HG03520 (cell line): ENCODE results near the gene RPH3AL.
"Not testable (repeated sequence)": the region's sequence is repeated elsewhere in the genome, so short reads cannot be mapped to it uniquely, and the experiment has no call there.

Experiments used
- ATAC-seq: cut with Tn5 transposase; IDR thresholded peaks from one replicate; pipeline ENCODE4 v1.9.1; 2021; ENCODE audit warnings: mild to moderate bottlenecking, moderate library complexity; ENCODE audit not compliant: unreplicated experiment

The RPH3AL gene

DNA sequence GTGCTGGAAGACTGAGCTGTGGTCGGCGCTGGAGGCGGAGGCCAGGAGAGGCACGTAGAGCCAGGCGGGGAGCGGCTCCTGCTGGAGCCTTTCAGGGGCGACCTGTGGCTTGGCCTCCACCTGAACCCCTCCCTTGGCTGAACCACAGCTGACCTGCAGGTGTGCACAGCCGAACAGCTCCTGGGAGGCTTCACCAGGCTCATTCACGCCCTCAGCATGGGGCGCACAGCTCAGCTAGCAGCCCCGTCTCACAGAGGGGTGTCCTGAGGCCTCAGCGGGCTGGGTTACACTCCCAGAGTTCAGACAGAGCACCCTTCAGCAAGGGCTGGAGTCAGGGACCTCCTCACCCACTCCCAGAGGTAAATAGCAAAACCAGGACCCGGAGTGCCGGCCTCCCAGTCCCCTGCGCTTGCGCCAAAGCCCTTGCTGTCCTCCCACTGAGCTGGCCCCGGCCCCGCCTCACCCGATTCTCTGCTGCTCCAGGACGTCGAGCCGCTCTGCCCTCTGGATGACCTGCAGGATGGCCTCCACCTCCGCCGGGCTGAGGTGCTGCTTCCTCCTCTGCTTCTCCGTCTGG, 31.7 kb downstream of the RPH3AL start:
- no peak for ATAC-seq

DNA sequence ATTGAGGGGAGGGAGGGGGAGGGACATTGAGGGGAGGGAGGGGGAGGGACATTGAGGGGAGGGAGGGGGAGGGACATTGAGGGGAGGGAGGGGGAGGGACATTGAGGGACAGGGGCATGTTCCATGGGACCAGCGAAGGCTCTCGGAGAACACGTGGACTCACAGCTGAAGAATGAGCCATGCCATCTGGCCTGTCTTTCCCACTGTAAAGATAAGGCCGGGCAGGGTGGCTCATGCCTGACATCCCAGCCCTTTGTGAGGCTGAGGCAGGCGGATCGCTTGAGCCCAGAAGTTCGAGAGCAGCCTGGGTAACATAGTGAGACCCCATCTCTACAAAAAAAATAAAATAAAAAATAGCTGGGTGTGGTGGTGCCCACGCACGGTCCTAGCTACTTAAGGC, 32.5 kb downstream of the RPH3AL start:
- no peak for ATAC-seq

DNA sequence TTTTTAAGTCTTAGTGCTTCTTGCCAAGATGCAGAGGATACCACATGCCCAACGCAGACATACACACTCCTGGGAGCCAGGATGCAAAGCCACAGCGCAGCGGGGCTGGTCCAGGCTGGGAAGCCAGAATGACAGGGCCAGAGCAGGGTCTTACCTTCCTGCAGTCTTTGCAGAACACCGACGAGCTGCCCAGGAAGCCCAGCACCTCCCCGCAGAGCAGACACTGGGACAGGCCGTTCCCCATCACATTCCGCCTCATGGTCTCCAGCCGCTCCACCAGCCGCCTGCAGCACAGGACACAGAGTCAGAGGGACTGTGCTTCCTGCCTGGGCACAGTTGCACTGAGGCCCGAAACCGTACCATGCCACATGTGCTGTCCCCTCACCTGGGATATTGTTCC, 33.3 kb downstream of the RPH3AL start:
- ATAC-seq, result no peak

DNA sequence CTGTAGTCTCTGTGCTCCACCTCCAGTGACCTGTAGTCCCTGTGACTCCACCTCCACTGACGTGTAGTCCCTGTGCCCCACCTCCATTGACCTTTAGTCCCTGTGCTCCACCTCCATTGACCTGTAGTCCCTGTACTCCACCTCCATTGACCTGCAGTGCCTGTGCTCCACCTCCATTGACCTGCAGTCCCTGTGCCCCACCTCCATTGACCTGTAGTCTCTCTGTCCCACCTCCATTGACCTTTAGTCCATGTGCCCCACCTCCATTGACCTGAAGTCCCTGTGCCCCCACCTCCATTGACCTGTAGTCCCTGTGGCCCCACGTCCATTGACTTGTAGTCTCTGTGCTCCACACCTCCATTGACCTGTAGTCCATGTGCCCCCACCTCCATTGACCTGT, 35.5 kb downstream of the RPH3AL start:
- ATAC-seq, result not testable (repeated sequence)

DNA sequence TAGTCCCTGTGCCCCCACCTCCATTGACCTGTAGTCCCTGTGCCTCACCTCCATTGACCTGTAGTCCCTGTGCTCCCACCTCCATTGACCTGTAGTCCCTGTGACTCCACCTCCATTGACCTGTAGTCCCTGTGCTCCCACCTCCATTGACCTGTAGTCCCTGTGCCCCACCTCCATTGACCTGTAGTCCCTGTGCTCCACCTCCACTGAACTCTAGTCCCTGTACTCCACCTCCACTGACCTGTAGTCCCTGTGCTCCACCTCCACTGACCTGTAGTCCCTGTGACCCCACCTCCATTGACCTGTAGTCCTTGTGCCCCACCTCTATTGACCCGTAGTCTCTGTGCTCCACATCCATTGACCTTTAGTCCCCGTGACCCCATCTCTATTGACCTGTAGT, 37.2 kb downstream of the RPH3AL start:
- ATAC-seq, result not testable (repeated sequence)

DNA sequence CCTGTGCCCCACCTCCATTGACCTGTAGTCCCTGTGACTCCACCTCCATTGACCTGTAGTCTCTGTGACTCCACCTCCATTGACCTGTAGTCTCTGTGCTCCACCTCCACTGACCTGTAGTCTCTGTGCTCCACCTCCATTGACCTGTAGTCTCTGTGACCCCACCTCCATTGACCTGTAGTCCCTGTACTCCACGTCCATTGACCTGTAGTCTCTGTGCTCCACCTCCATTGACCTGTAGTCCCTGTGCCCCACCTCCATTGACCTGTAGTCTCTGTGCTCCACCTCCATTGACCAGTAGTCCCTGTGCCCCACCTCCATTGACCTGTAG, 38.0 kb downstream of the RPH3AL start:
- ATAC-seq, result not testable (repeated sequence)

DNA sequence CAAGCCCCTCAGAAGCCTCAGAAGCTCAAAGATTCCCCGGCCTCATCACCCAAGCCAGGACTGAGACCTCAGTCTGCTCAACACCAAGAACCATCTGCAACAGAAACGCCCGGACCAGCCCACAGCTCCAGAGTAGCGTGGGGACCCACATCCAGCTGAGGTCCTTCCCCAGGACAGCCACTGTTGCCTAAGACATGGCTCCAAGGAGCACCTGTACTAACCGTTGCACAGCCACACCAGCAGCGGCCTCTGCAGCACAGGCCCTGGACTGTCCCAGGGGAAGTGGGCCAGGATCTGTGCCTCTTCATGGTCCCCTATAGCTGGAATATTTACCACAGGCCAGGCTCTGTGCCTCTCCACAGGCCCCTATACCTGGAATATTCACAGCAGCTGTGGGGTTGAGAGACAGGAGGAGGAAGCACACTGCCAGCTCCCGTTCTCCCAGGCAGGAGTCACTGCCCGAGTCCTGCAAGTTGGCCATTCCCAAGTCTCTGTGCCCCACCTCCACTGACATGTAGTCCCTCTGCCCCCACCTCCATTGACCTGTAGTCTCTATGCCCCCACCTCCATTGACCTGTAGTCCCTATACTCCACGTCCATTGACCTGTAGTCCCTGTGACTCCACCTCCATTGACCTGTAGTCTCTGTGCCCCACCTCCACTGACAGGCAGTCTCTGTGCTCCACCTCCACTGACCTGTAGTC, 38.5 kb downstream of the RPH3AL start:
- no peak for ATAC-seq

DNA sequence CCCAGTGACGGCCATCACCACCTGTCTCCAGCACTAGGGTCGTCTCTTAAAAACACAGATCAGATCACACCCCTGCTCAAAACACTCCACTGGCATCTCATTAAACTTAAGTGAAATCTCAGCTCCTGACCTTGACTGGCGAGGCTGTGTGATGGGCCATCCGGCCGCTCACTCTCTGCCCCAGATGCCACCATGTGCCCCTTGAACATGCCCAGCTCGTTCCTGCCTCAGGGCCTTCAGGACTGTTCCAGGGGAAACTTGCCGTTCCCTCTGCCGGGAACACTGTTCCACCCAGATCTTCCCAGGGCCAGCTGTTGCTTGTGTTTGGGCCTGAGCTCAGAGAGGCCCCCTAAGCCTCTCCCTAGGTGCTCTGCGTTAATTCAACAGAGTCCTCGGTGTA, 39.4 kb downstream of the RPH3AL start:
- ATAC-seq, result no peak

DNA sequence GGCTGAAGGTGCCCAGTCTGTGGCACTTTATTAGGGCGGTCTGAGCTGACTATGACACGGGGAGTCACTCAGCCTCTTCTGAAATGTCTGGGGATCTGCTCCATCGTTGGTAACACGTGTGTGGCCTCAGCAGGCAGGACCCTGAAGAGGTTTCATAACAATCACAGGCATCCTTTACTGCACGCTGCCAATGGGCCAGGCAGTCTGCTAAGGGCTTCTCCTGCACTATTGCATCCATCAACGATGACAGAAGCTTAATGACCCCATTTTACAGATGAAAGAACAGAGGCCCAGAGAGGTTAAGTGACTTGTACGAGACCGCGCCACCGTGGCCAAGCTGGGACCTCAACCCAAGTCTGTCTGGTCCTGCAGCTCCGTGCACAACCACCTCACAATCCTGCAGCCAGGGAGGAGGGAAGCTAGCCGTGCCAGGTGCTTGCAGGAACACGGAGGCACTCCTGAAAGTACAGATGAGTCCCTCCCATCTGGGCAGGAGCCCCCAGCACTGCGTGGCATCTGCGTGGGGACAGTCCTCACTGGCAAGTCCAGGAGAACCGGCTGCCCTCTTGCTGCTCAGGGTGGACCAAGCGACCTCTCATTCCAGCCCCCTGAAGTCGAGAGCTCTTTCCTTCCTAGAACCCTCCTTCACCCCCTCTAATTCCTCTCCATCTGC, 40.0 kb downstream of the RPH3AL start:
- ATAC-seq, result no peak

DNA sequence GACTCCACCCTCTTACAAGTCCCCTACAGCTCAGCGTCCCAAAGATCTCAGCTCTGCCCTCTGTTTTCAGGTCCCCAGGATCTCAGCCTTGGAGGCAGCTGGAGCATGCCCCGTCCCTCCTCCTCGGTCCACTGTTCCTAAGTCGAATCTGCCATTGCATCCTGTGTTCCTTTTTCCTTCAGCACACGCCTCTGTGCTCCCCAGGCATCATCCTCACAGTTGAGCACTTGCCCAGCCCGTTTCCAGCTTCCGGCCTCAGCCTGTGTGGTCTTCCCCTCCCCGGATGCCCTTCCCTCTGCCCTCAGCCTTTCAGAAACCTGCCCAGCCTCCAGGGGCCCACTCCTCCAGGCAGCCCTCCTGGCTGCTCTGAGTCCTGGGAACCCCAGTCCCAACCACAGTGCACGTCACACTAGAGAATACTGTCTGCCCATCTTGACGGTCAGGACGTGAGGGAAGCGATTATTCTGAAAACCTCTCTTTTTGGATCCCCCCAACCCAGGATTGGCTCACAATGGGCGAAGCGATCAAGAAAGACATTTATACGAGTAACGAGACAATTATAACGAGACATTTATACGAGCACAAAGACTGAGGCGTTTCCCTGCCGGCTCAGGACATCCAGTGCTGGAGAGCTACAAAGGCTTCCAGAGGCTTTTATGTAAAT, 41.4 kb downstream of the RPH3AL start:
- ATAC-seq, result no peak

DNA sequence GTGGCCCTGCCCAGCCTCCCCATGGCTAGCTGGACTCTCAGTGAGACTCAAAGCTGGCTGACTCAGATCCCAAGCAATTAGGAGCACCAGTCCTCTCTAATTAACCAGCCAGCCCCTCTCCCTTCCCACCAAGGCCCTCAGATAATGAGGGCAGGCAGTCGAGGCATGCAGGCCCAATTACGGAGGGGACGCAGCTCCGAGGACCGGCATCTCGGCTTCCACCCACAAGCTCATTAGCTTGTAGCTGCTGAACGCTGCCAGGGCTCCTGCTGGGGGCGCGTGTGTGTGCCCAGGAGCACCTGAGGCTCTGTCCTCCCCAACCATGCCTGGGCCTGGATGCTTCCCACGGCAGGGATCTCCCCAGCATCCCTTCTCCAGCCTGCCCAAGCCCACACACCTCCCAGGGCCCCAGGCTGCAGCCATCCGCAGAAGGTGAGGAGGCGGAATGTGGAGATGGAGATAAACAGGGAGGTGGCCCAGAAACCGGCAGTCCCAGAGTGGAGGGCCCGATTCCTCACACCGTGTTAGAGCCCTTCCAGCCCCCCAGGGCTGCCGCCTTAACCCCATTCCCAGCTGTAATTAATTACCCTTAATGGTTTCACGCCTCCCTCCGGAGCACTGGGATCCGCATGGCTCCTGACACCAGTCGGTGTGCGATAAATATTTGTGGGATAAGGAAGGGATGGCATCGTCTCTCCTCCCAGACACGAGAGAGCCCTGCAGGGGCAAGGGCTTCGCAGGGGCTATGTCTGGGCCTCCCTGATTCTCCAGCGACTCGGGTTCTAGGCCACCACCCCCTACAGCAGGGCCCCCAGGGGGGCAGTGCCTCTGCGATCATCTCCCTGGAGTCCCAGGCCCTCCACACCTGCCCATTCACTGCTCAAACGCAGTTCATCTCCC, 42.2 kb downstream of the RPH3AL start:
- ATAC-seq, result no peak

DNA sequence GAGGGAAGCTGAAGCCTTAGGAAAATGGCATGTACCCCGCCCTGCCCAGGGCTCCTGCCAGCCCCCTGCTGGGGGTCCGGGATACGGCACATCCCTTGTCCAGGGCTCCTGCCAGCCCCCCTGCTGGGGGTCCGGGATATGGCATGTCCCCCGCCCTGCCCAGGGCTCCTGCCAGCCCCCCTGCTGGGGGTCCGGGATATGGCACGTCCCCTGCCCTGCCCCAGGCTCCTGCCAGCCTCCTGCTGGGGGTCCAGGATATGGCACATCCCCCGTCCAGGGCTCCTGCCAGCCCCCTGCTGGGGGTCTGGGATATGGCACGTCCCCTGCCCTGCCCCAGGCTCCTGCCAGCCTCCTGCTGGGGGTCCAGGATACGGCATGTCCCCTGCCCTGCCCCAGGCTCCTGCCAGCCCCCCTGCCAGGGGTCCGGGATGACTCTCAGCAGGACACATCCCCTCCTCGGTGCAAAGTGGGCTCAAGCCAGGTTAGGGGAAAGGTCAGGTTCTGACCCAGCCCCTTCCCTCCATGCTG, 43.2 kb downstream of the RPH3AL start:
- ATAC-seq, result no peak

DNA sequence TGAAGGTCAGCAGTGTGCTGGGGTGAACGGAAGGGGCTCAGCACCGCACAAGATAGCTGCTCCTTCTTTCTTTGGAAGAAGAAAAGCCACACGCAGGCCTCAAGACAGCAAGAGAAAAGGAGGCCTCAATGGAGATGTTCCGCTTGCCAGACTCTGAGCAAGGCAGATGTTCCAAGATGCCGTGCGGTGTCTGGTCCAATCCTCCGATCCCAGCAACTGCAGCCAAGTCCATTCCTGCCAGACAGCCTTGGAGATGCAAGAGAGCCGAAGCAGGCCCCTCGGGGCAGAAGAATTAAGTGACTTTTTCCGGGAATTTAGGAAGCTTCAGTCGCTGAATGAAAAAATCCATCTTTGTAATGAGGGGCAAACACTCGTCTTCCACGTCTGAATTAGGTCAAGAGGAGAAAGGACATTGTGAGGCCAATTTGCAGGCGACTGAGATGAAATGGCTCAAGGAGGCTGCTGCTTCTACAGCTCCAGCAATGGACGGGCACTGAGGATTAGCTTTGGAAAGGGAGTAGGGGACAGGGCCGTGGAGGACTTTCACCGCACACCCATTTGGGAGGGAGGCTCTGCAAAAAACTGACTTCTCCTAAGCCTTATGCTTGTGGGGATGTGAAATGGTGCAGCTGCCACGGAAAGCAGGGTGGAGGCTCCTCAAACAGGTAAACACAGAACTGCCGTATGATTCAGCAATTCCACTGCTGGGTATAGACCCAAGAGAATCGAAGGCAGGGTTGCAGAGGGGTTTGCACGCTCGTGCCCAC, 44.7 kb downstream of the RPH3AL start:
- ATAC-seq, result no peak

DNA sequence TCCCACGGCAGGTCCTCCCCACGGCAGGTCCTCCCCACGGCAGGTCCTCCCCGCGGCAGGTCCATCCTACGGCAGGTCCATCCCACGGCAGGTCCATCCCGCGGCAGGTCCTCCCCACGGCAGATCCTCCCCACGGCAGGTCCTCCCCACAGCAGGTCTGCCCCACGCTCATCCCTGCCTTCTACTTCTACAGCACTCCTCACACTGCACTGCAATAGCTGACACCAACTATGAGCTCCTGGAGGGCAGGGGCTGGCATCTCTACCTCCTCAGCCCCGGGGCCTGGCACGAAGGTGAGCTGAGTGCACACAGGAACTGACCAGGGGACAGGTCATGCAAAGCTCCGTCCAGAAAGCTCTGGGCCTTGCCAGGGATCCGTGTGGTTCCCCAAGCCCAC, 45.3 kb downstream of the RPH3AL start:
- no peak for ATAC-seq

DNA sequence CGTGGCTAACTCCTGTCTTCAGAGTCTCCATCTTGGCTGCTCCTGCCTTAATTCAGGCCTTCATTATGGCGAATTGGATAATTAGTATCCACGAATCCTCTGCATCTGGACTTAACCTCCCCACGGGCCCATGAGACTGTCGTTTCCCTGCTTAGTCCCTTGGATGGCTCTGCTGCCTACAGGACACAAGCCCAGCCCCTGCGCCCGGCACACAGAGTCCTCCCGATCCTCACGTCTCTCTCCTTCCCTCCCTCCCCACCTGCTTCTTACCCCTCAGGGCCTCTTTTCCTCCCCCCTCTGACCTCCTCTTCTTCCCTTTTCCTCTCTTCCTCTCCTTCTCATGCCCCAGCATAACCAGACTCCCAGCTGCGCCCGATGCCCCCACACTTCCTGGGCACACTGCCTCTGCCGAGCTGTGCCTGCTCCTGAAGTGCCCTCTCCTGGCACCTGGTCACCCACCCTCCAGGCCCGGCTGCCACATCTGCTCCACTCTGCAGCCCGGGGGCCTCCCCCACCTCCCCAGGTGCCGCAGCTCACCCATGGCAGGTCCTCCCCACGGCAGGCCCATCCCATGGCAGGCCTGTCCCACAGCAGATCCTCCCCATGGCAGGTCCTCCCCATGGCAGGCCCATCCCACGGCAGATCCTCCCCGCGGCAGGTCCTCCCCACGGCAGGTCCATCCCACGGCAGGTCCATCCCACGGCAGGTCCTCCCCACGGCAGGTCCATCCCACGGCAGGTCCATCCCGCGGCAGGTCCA, 45.9 kb downstream of the RPH3AL start:
- ATAC-seq, result no peak

DNA sequence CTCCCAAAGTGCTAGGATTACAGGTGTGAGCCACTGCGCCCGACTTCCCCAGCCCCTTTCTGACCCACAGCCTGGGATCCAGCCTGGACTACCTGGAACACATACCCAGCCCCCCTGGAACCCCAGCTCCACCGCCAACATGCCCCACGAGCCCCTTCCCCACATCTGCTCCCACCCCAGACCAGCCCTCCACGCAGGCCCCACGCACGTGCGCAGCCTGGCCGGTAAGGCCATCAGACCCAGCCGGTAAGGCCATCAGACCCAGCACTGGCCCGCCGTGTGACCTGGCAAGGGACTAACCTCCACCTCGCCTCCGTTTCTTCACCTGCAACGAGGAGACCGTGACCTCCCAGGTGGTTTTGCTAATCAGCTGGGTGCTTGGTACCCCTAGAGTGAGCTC, 46.5 kb downstream of the RPH3AL start:
- ATAC-seq, result no peak

DNA sequence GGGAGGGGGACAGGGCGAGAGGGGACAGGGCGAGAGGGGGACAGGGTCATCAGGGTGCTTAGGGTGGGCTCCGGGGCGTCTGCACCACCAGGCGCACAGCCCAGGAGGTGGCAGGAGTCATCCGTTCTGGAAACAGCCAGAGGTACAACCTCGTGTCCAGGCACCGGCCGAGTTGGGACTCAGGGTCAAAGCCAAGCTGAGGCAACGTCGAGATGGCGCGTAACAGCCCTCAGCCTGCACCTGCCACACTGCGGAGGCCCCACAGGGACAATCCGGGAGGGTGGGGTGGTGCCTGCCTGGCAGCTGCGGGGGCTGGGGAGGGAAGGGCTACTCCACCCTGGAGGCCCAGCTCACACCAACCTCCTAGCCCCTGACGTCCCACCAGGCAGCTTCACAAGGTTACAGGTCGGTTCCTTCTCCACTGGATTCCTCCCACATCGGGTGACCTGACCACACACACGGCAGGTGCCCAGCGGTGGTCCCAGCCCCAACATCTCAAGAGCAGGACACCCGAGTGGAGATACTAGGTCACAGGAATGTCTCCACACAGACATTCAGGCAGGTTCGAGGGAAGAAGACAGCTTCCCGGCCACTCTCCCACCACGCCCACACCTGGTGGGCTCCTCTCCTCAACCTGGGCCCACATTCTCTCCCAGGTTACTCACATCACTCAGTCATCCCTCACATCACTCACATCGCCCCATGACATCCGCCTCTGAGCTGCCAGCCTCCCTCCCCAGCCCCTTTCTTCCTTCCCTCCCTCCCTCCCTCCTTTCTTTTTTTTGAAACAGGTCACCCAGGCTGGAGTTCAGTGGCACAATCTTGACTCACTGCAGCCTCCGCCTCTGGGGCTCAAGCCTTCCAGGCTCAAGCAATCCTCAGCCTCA, 47.3 kb downstream of the RPH3AL start:
- ATAC-seq, result no peak

DNA sequence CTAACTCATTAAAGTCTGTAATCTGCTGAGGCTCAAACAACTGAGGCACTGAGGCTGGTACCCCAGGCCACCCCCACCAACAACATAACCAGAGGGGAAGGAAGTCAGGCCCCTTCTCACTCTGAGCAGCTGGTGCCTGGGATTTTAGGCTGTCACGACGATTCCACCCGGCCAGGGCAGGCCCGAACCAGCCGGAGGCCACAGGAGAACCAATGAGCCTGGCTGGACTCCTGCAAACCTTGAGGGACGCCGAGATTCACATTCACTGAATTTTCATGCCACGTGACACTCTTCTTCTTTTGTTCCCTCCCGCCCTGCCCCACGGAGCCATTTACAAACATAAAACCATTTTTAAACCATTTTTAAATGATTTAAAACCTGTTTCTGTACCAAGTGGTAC, 48.1 kb downstream of the RPH3AL start:
- ATAC-seq, result no peak
